DMS114 treated with DMSO at 0.1 percent for 48 hours (cell line): ENCODE data around the gene NBPF6.
"Not testable (repeated sequence)": the region's sequence is repeated elsewhere in the genome, so short reads cannot be mapped to it uniquely, and the experiment has no call there.

ENCODE experiments used
- DNase-seq: peaks from one replicate; lab custom pipeline; 2025; ENCODE audit not compliant: unreplicated experiment; lab: John Stamatoyannopoulos, UW

The NBPF6 gene

GRCh38 chr1:108450043-108450442, at the start of gene NBPF6:
Gene NBPF6 (plus strand): TSS chr1:108450343. CDS start chr1:108450602, 259 bp downstream.
- DNase-seq, result not testable (repeated sequence)

DNA sequence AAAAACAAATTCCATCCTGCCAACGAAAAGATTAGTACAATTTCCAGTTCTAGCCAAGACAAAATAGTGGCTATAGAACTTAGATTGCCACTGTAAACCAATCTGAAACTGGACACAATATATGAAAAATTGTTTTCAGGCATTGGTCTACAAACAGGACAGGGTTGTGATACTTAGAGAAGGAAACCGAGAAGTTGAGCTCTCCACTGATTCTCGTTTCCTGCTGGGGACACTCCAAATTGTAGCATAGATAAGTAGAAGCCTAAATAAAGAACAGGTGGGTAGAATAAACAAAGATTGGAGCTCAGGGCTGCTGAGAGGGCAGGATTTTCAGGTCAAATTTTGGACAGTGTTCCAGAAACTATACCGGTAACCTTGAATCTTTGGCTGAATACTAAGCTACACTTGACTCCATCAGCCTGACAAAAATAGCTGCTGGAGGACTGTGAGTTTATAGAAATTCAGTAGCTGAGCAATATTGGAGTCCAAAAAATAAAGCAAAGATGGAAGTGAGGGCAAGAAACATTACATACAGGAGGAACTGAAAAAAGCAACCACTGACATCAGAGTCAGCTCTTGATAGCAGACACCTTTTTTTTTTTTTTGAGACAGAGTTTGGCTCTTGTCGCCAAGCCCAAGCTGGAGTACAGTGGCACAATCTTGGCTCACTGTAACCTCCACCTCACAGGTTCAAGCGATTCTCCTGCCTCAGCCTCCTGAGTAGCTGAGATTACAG, 38.9 kb upstream of the NBPF6 start:
- DNase-seq, result not testable (repeated sequence)

GRCh38 chr1:108420129-108420528, 30.0 kb upstream of the NBPF6 start:
- DNase-seq, result not testable (repeated sequence)

DNA sequence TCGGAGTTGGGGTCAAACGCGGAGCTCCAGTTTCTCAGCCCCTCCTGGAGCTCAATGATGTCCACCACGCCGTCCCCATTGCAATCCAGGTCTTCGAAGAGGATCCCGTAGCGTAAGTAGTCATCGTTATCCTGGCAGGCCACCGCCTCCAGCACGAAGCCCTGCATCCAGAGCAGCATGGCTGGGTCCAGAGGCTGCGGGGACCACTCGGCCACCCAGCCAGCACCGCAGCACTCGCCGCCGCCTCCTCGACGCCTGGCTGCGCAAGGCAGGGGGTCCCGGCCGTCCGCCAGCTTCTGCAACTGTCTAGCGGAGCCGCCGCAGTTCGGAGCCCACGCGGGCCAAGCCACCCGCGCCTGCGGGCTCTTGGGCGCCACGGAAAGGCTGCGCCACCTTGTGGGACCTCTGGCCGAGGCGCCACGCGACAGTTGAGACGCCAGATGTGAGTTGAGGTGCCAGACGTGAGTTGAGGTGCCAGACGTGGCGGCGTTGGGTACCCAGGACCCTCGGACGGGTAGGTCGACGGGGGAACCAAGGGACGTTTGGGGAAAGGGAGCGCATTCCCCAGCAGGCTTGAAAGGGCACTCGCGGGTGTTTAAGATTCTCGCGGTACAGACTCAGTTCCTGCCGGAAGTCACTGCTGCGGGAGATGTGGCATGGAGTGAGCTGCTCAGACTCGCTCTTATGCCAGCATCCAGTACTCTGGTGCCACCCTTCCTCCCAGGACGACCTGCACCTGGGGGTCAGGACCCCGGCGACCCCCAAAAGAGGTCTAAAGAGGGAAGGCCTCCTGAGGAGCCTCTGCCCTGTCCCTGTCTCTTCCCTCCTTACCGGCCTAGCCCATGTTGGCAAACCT, 28.9 kb upstream of the NBPF6 start:
- not testable (repeated sequence) for DNase-seq

- DNase-seq, result not testable (repeated sequence)
Measured at GRCh38 chr1:108426877-108427276, 23.3 kb upstream of the NBPF6 start.

DNA sequence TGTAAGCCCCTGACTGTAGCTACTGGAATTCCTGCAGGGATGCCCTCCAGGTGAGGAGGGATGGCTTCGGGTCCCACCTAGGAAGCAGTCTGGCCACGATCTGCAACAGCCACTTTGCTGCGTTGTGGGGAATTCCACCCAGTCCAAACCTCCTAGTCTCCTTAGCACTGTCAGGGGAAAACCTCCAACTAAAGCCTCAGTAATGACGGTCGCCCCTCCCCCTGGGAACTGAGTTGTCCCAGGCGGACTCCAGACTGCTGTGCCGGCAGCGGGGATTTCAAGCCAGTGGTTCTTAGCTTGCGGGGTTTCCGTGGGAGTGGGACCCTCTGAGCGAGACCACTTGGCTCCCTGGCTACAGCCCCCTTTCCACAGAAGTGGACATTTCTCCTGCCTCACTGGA, 18.1 kb upstream of the NBPF6 start:
- not testable (repeated sequence) for DNase-seq

DNA sequence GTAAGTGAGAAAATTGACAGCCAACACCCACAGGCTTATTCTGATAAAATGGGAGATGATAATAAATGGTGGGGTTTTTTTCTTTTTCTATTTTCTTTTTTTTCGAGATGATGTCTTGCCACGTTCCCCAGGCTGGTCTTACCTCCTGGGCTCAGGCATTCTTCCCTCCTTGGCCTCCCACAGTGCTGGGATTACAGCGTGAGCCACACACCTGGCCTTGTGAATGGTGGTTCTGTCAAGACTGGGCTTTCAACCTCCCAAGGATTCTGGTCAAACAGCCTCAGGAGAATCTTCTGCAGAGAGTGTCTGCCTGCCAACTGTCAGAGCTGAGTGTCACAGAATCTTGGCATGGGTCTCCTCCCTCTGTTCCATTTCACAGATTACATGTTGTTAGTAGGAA, 16.7 kb upstream of the NBPF6 start:
- DNase-seq, result not testable (repeated sequence)

GRCh38 chr1:108438536-108438935, 11.6 kb upstream of the NBPF6 start:
- DNase-seq, result not testable (repeated sequence)

GRCh38 chr1:108454521-108454920, 4.4 kb downstream of the NBPF6 start:
- not testable (repeated sequence) for DNase-seq

DNA sequence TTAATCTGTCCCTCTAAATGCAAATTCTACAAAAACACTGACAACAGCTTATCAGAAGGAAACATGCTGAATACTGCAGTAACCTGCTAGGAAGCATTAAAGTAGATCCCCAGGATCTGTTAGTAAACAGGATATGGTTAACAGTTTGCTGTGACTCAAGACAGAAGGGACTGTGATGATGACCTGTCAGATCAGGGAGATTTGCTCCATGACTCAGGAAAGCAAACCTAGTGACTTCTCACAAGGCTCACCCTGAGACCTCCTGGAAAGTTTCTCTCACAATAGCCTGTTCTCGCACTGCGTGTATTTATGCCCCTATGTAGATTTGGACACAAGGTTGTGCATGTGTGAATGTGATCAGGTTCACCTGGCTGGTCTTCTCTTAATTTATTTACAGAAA, 8.5 kb downstream of the NBPF6 start:
- DNase-seq, result not testable (repeated sequence)

- DNase-seq, result not testable (repeated sequence)
Measured at GRCh38 chr1:108461758-108462157, 11.6 kb downstream of the NBPF6 start.

- not testable (repeated sequence) for DNase-seq
Measured at GRCh38 chr1:108463962-108464361, 13.8 kb downstream of the NBPF6 start.

- DNase-seq, result not testable (repeated sequence)
Measured at GRCh38 chr1:108466166-108466565, 16.0 kb downstream of the NBPF6 start.

GRCh38 chr1:108467155-108467554, 17.0 kb downstream of the NBPF6 start:
- not testable (repeated sequence) for DNase-seq

DNA sequence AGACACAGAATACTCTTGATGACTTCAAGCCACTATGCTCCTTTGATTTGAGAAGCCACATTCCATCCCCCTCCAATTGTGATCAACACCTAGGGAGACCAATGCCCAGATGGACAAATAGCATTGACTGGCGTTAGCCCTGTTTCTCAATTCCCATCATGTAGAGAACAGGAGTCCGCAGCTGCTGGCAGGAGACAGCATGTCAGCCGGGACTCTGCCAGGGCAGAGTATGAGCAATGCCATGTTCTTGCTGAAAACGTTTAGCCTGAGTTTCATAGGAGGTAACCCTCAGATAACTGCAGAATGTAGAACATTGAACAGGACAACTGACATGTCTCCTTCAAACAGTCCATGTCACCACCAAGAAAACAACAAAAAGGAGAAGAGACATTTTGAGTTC, 20.6 kb downstream of the NBPF6 start:
- DNase-seq, result not testable (repeated sequence)

- not testable (repeated sequence) for DNase-seq
Measured at GRCh38 chr1:108474516-108474915, 24.4 kb downstream of the NBPF6 start.

DNA sequence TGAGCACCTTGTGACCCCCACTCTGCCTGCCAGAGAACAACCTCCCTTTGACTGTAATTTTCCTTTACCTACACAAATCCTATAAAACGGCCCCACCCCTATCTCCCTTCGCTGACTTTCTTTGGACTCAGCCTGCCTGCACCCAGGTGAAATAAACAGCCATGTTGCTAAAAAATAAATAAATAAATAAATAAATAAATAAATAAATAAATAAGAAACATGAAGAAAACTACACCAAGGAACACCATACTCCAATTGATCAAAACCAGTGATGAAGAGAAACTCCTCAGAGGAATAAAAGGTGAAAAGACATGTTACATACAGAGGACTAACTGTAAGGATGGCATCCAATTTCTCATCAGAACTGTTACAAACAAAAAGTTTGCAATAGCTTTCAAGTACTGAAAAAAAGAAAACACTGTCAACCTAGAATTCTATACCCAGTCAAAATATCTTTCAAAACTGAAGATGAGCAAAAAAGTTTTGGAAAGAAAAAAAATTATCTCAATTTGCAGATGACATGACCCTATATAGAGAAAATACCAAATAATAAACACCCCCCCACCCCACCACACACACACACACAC, 28.4 kb downstream of the NBPF6 start:
- no peak for DNase-seq

- no peak for DNase-seq
Measured at GRCh38 chr1:108482708-108483107, 32.6 kb downstream of the NBPF6 start.

GRCh38 chr1:108485990-108486389, 35.8 kb downstream of the NBPF6 start:
- DNase-seq, result not testable (repeated sequence)

DNA sequence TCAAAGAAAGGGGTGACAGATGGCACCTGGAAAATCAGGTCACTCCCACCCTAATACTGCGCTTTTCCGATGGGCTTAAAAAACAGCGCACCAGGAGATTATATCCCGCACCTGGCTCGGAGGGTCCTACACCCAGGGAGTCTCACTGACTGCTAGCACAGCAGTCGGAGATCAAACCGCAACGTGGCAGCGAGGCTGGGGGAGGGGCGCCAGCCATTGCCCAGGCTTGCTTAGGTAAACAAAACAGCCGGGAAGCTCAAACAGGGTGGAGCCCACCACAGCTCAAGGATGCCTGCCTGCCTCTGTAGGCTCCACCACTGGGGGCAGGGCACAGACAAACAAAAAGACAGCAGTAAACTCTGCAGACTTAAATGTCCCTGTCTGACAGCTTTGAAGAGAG, 36.6 kb downstream of the NBPF6 start:
- not testable (repeated sequence) for DNase-seq

DNA sequence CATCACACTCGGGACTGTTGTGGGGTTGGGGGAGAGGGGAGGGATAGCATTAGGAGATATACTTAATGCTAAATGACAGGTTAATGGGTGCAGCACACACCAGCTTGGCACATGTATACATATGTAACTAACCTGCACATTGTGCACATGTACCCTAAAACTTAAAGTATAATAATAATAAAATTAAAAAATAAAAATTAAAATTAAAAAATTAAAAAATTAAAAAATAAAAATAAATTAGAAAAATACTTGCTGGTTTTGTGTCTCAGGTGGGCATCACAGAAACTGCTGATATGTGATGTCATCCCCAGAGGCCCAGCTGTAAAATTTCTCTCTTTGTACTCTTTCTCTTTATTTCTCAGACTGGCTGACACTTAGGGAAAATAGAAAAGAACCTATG, 44.9 kb downstream of the NBPF6 start:
- DNase-seq, result not testable (repeated sequence)
